OCI-LY7 (cell line): ENCODE measurements around the gene AGO1. TPM values are rescaled to one million over a fixed set of nuclear protein-coding genes. Genes with fewer than 3 reads are reported as not detected.

Experiments
- BruUV-seq: library from RNA; stranded (reverse); fragments of 400-500 nt; replicated peaks from 2 replicates; lab custom pipeline; 2021; lab: Mats Ljungman, UMichigan
- CTCF ChIA-PET: fragments of 300-600 bp; sonication (Branson Sonifier 250); formaldehyde crosslinking; loops from one replicate; lab custom pipeline; 2022; ENCODE audit warnings: antibody characterized with exemption; ENCODE audit not compliant: unreplicated experiment; lab: Charles Lee
- POLR2A ChIA-PET: fragments of 300-600 bp; sonication (Branson Sonifier 250); formaldehyde crosslinking; loops from one replicate; lab custom pipeline; 2022; ENCODE audit warnings: antibody characterized with exemption; lab: Charles Lee
- DNase-seq: peaks from one replicate; pipeline ENCODE4 v3.0.0-alpha.2; 2015; ENCODE audit warnings: low spot score
- H2AFZ ChIP-seq: fragments of 200-600 bp; sonication (generic), shearing (Covaris generic); 2 replicates; pipeline ENCODE4 v1.6.1; 2014; ENCODE audit warnings: mild to moderate bottlenecking, antibody characterized with exemption, low read length, moderate library complexity
- H3K27ac ChIP-seq: fragments of 200-600 bp; sonication (generic); 2 replicates; pipeline ENCODE4 v1.5.1; 2014; ENCODE audit warnings: mixed run types, low read depth, mild to moderate bottlenecking, moderate library complexity, low read length, inconsistent platforms; ENCODE audit not compliant: poor library complexity, severe bottlenecking
- H3K36me3 ChIP-seq: fragments of 200-600 bp; sonication (generic); 2 replicates; pipeline ENCODE4 v1.6.1; 2014; ENCODE audit warnings: mild to moderate bottlenecking, antibody characterized with exemption, low read length, moderate library complexity, mixed read lengths; ENCODE audit not compliant: insufficient read depth
- H3K4me1 ChIP-seq: fragments of 200-600 bp; sonication (generic); 2 replicates; pipeline ENCODE4 v1.5.1; 2014; ENCODE audit warnings: mild to moderate bottlenecking, low read length; ENCODE audit not compliant: insufficient read depth, poor library complexity, severe bottlenecking
- H3K4me2 ChIP-seq: fragments of 200-600 bp; sonication (generic); 2 replicates; pipeline ENCODE4 v1.6.1; 2014; ENCODE audit warnings: mild to moderate bottlenecking, low read length
- H3K4me3 ChIP-seq: fragments of 200-600 bp; sonication (generic); 2 replicates; pipeline ENCODE4 v1.5.1; 2014; ENCODE audit warnings: mild to moderate bottlenecking, low read depth, low read length; ENCODE audit not compliant: poor library complexity, severe bottlenecking
- H3K79me2 ChIP-seq: fragments of 200-600 bp; sonication (generic); 2 replicates; pipeline ENCODE4 v1.6.1; 2016; ENCODE audit warnings: low read depth, mild to moderate bottlenecking, low read length, moderate library complexity, mixed read lengths; ENCODE audit not compliant: insufficient read depth
- H3K9me2 ChIP-seq: fragments of 200-600 bp; sonication (generic); 2 replicates; pipeline ENCODE4 v1.6.1; 2016; ENCODE audit warnings: mild to moderate bottlenecking, low read length, mixed read lengths; ENCODE audit not compliant: insufficient read depth
- H3K9me3 ChIP-seq: fragments of 200-600 bp; sonication (generic); 2 replicates; pipeline ENCODE4 v1.6.1; 2014; ENCODE audit warnings: mild to moderate bottlenecking, mixed run types, low read length, mixed read lengths
- H4K20me1 ChIP-seq: fragments of 200-600 bp; sonication (generic); 2 replicates; pipeline ENCODE4 v1.6.1; 2014; ENCODE audit warnings: mild to moderate bottlenecking, antibody characterized with exemption, low read length, moderate library complexity, mixed read lengths; ENCODE audit not compliant: insufficient read depth
- CTCF ChIP-seq: fragments of 200-600 bp; sonication (generic); conservative IDR thresholded peaks from 2 replicates; pipeline ENCODE4 v1.5.1; 2014; ENCODE audit warnings: mild to moderate bottlenecking, antibody characterized with exemption, low read length, moderate library complexity, mixed read lengths
- EZH2phosphoT487 ChIP-seq: fragments of 200-600 bp; sonication (generic); IDR thresholded peaks from 2 replicates; pipeline ENCODE4 v1.6.1; 2018; ENCODE audit warnings: low read depth, borderline replicate concordance, mild to moderate bottlenecking, mixed run types, antibody characterized with exemption, low read length, moderate library complexity, mixed read lengths
- intact Hi-C: fragments of 100-400 bp; cut with micrococcal nuclease; formaldehyde crosslinking; loops from one replicate; pipeline ENCODE4 v1.10.0; 2022; ENCODE audit not compliant: unreplicated experiment
- total RNA-seq, 2 experiments: library from RNA; depleted of rRNA in 1 of 2; stranded (reverse); fragments of >200 nt in 1 of 2; shearing (Covaris generic) in 1 of 2; gene quantifications; 2 replicates each; pipeline ENCODE4 v1.2.3, GENCODE V29; 2014 to 2022

The AGO1 gene
- total RNA-seq, 2 experiments from 2014 or later, result 8.1 to 20.9 TPM

GRCh38 chr1:35854989-35855700, 27.9 kb upstream of the AGO1 start:
- H2AFZ ChIP-seq, result no peak overlapping the region
- ChIA-PET POLR2A (interaction anchor here (0.6 kb wide), 1 partner anchor 160 kb away, joined by 4 read pairs; no protein-coding TSS in a partner anchor), CTCF (no interaction called here)
- no peaks in the 10 kb centered on the region for H3K9me3 ChIP-seq
- BruUV-seq, result no TSS peak
- H4K20me1 ChIP-seq, result no peaks in the 10 kb centered on the region
- H3K4me3 ChIP-seq, result no peak overlapping the region
- no peaks in the 10 kb centered on the region for H3K79me2 ChIP-seq
- no peak overlapping the region for H3K4me2 ChIP-seq
- no peaks in the 10 kb centered on the region for H3K9me2 ChIP-seq
- intact Hi-C loops, result no loop called here
- DNase-seq, result peak; percentile 7
- peaks cover 4% of the 10 kb centered on the region; the same call in 1 of the 2 replicates for H3K36me3 ChIP-seq
- H3K27ac ChIP-seq, result no peak overlapping the region
- TF ChIP-seq EZH2phosphoT487 (no peak), CTCF (peak; percentile 59)
- no peaks in the 10 kb centered on the region for H3K4me1 ChIP-seq

DNA sequence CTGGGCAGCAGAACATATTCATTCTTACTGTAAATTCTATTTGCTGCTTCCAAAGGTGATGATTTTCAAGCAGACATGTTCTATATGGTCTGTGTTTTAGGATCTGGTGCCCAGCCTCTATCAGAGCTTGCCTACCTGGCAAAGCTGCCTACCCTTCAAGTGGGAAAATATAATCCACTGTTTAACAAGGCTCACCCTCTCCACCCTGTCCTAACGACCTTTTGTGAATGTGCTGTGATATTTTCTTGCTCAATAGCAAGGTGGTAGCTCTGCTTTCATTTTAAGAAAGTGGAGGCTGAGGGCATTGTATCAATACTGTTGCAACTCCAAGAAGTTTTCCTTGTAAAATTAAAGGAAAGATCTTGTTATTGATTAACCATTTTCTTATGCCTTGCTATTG, 26.0 kb upstream of the AGO1 start:
- Histone ChIP-seq H3K9me2 (no peaks in the 10 kb centered on the region), H4K20me1 (no peaks in the 10 kb centered on the region), H3K27ac (no peak overlapping the region), H3K4me3 (no peak overlapping the region), H3K79me2 (no peaks in the 10 kb centered on the region), H3K4me2 (no peak overlapping the region), H2AFZ (no peak overlapping the region), H3K36me3 (peaks cover 4% of the 10 kb centered on the region; the same call in 1 of the 2 replicates), H3K9me3 (no peaks in the 10 kb centered on the region), H3K4me1 (no peaks in the 10 kb centered on the region)
- POLR2A ChIA-PET, result no interaction called here
- BruUV-seq, result no TSS peak
- CTCF ChIA-PET, result no interaction called here
- intact Hi-C loops, result no loop called here
- DNase-seq, result no peak
- no peak for TF ChIP-seq EZH2phosphoT487
- TF ChIP-seq CTCF, result no peak

DNA sequence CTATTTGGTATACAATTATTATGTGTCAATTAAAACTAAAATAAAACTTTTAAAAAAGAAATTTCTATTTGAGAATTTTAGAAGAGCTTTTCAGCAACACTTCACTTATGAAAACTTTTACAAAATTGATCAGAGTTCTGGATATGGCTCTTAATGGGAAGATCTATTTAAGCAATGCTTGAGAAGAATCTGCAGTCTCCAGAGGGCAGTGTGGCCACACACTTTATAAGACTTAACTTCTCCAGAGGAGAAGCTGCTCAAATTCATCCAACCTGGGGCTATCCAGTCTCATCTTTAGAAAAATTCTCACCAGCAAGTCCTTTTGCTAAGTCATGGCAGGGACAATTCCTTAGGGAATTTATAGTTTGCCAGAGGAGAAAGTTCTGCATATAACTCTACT, 25.2 kb upstream of the AGO1 start:
- H4K20me1 ChIP-seq, result no peaks in the 10 kb centered on the region
- H3K4me3 ChIP-seq, result no peak overlapping the region
- intact Hi-C loops, result no loop called here
- H2AFZ ChIP-seq, result no peak overlapping the region
- peaks cover 4% of the 10 kb centered on the region; the same call in 1 of the 2 replicates for H3K36me3 ChIP-seq
- no peaks in the 10 kb centered on the region for H3K79me2 ChIP-seq
- no TSS peak for BruUV-seq
- H3K4me1 ChIP-seq, result no peaks in the 10 kb centered on the region
- H3K9me2 ChIP-seq, result no peaks in the 10 kb centered on the region
- H3K9me3 ChIP-seq, result no peaks in the 10 kb centered on the region
- TF ChIP-seq EZH2phosphoT487 (no peak), CTCF (peak; percentile 72)
- H3K4me2 ChIP-seq, result no peak overlapping the region
- CTCF ChIA-PET, result no interaction called here
- DNase-seq, result peak; percentile 30
- POLR2A ChIA-PET, result no interaction called here
- H3K27ac ChIP-seq, result no peak overlapping the region
